HUES64 (cell line): ENCODE measurements around the gene WWOX.

ENCODE experiments used
- H3K27ac ChIP-seq: 2 replicates; pipeline ENCODE4 v1.7.0; 2013; ENCODE audit warnings: low read depth, low read length, inconsistent platforms
- H3K27me3 ChIP-seq: 2 replicates; pipeline ENCODE4 v1.6.1; 2013; ENCODE audit warnings: mild to moderate bottlenecking, low read length; ENCODE audit not compliant: insufficient read depth
- H3K36me3 ChIP-seq: 2 replicates; pipeline ENCODE4 v1.6.1; 2013; ENCODE audit warnings: mild to moderate bottlenecking, low read length; ENCODE audit not compliant: insufficient read depth
- H3K4me1 ChIP-seq: 2 replicates; pipeline ENCODE4 v1.6.1; 2013; ENCODE audit warnings: mild to moderate bottlenecking, low read length, moderate library complexity; ENCODE audit not compliant: insufficient read depth
- H3K4me3 ChIP-seq: 2 replicates; pipeline ENCODE4 v1.5.1; 2013; ENCODE audit warnings: mild to moderate bottlenecking, low read length, moderate library complexity
- H3K9ac ChIP-seq: 2 replicates; pipeline ENCODE4 v1.6.1; 2013; ENCODE audit warnings: mild to moderate bottlenecking, low read depth, low read length
- H3K9me3 ChIP-seq: 2 replicates; pipeline ENCODE4 v1.6.1; 2013; ENCODE audit warnings: low read depth, low read length; ENCODE audit not compliant: insufficient read depth
- WGBS: fragments of 150-250, 120-280 bp; methylation state at CpG from one replicate; pipeline ENCODE4 v1.1.7; 2013; ENCODE audit warnings: missing lambda C conversion rate; 5-methylcytosine and 5-hydroxymethylcytosine counted together

Gene WWOX

GRCh38 chr16:78990309-78990701 lies 890.9 kb downstream of the WWOX start:
- Histone ChIP-seq H3K36me3 (no peaks in the 10 kb centered on the region), H3K9me3 (no peaks in the 10 kb centered on the region), H3K9ac (no peak overlapping the region), H3K27ac (no peak overlapping the region), H3K27me3 (no peaks in the 10 kb centered on the region), H3K4me3 (no peak overlapping the region), H3K4me1 (peaks cover 24% of the 10 kb centered on the region)
- WGBS: 84% methylated on average over 5 of the region's 5 CpGs

DNA sequence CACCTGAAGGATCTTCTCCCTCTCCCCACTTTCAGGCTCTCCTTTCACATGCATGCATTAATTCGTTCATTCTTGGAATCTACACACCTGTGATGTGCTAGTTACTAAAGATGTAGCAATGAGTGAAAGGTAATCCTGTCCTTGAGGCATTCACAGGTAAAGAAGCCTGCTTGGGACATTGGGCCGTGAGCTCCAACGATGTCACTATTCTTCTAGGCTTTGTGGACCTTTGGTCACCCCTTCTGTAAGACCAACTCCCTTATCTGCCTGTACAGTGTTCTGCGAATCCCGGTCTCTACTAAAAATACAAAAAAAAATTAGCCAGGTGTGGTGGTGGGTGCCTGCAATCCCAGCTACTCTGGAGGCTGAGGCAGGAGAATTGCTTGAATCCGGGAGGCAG lies 892.5 kb downstream of the WWOX start:
- no peak overlapping the region for H3K9ac ChIP-seq
- no peaks in the 10 kb centered on the region for H3K27me3 ChIP-seq
- H3K36me3 ChIP-seq: no peaks in the 10 kb centered on the region
- peaks cover 31% of the 10 kb centered on the region for H3K4me1 ChIP-seq
- no peaks in the 10 kb centered on the region for H3K9me3 ChIP-seq
- H3K27ac ChIP-seq: no peak overlapping the region
- 81% methylated on average over 6 of the region's 6 CpGs for WGBS
- no peak overlapping the region for H3K4me3 ChIP-seq

- no peak overlapping the region for H3K9ac ChIP-seq
- WGBS: 85% methylated on average over 12 of the region's 12 CpGs
- H3K9me3 ChIP-seq: no peaks in the 10 kb centered on the region
Observed at GRCh38 chr16:78993346-78993745, 893.9 kb downstream of the WWOX start.

DNA sequence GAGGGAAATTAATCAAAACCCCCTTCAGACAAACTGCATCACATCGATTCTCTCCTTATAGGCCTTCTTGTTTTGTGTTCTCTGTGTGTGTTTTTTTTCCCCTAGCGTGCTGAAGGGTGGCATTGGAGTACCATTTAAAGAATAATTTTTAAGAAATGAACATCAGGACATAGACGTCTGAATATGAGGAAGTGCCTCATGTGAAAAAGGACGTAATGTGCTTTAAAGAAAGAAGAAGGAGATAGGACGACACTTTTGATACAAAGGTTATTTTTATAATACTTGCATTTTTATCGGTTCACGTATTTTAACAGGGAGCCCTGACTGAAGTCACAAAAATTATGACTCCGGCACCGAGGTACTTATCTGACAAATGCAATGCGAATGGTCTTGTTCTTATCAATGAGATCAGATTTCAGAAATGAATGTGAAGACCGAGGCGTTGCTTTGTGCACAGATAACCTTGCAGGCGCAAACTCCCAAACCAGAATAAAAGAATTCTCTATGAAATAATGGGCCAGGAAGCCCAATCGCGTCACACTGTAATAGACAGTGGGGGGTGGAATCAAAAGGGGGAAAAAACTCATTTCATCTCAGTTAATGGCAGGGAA lies 894.8 kb downstream of the WWOX start:
- H3K4me1 ChIP-seq: peaks cover 26% of the 10 kb centered on the region

More at GRCh38 chr16:78993346-78993745, 893.9 kb downstream of the WWOX start:
- no peak overlapping the region for H3K27ac ChIP-seq
- peaks cover 29% of the 10 kb centered on the region for H3K4me1 ChIP-seq
- H3K4me3 ChIP-seq: no peak overlapping the region
- H3K36me3 ChIP-seq: no peaks in the 10 kb centered on the region
- H3K27me3 ChIP-seq: no peaks in the 10 kb centered on the region

DNA sequence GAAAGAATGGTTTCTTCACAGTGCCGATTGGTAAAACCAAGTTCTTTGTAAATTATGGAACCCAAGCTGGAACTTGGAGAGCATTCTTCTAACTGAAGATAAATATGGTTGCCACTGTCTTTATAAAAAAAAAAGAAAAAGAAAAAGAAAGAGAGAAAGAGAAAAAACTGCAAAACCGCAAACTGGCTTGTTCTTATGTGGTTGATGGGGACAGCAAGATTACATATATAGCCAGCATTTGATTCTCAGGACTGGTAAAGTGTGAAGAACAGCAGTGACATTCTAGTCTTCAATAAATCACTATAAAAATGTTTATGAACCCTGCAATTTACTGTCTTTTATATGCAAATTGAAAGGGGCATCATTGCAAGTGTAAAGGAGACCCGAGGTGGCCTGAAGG lies 896.0 kb downstream of the WWOX start:
- H3K4me1 ChIP-seq: peaks cover 22% of the 10 kb centered on the region
- WGBS: 78% methylated on average over 3 of the region's 3 CpGs
- no peaks in the 10 kb centered on the region for H3K9me3 ChIP-seq
- H3K36me3 ChIP-seq: no peaks in the 10 kb centered on the region
- H3K27ac ChIP-seq: no peak overlapping the region
- no peak overlapping the region for H3K4me3 ChIP-seq
- H3K9ac ChIP-seq: no peak overlapping the region
- H3K27me3 ChIP-seq: no peaks in the 10 kb centered on the region

More for the DNA sequence above, 894.8 kb downstream of the WWOX start:
- H3K27ac ChIP-seq: no peak overlapping the region
- H3K9me3 ChIP-seq: no peaks in the 10 kb centered on the region
- no peak overlapping the region for H3K4me3 ChIP-seq
- no peaks in the 10 kb centered on the region for H3K27me3 ChIP-seq
- no peak overlapping the region for H3K9ac ChIP-seq
- 92% methylated on average over 14 of the region's 15 CpGs for WGBS
- H3K36me3 ChIP-seq: no peaks in the 10 kb centered on the region

DNA sequence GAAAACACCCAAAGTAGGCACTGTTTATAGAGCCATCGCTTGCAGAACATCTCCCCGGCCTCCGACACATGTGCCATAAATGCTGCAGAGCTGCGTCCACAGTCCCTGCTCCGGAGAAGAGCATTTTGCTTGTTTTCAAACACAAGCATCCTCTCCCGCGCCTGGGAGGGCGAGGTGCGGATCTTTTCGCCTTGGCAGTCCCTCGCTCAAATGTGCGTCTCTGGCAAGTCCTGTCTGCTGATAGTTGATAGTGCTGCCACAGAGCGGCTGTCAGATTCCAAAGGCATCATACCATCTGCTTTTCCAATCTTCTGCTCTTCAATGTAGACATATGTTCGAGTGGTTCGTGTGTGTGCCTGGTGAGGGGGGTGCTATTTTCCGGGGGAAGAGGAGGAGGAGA lies 897.3 kb downstream of the WWOX start:
- 96% methylated on average over 16 of the region's 16 CpGs for WGBS
- no peaks in the 10 kb centered on the region for H3K9me3 ChIP-seq

GRCh38 chr16:78998879-78999278 lies 899.4 kb downstream of the WWOX start:
- Histone ChIP-seq H3K27me3 (no peaks in the 10 kb centered on the region), H3K9ac (no peak overlapping the region), H3K4me1 (peaks cover 31% of the 10 kb centered on the region), H3K4me3 (no peak overlapping the region), H3K27ac (no peak overlapping the region), H3K36me3 (no peaks in the 10 kb centered on the region), H3K9me3 (no peaks in the 10 kb centered on the region)
- 91% methylated on average over 11 of the region's 11 CpGs for WGBS

More for the DNA sequence above, 897.3 kb downstream of the WWOX start:
- Histone ChIP-seq H3K36me3 (no peaks in the 10 kb centered on the region), H3K9ac (no peak overlapping the region), H3K4me1 (peaks cover 31% of the 10 kb centered on the region), H3K4me3 (no peak overlapping the region), H3K27ac (no peak overlapping the region), H3K27me3 (no peaks in the 10 kb centered on the region)

- no peaks in the 10 kb centered on the region for H3K36me3 ChIP-seq
- H3K9me3 ChIP-seq: no peaks in the 10 kb centered on the region
- WGBS: 45% methylated on average over 8 of the region's 10 CpGs
- H3K27ac ChIP-seq: no peak overlapping the region
- H3K9ac ChIP-seq: no peak overlapping the region
- H3K4me3 ChIP-seq: no peak overlapping the region
- no peaks in the 10 kb centered on the region for H3K27me3 ChIP-seq
- peaks cover 11% of the 10 kb centered on the region for H3K4me1 ChIP-seq
Observed at GRCh38 chr16:79001156-79001967, 901.9 kb downstream of the WWOX start.

- Histone ChIP-seq H3K9me3 (no peaks in the 10 kb centered on the region), H3K4me3 (no peak overlapping the region), H3K27ac (no peak overlapping the region), H3K36me3 (no peaks in the 10 kb centered on the region), H3K4me1 (peaks cover 11% of the 10 kb centered on the region), H3K9ac (no peak overlapping the region), H3K27me3 (no peaks in the 10 kb centered on the region)
- WGBS: 96% methylated on average over 7 of the region's 7 CpGs
Observed at GRCh38 chr16:79003026-79003609, 903.7 kb downstream of the WWOX start.

DNA sequence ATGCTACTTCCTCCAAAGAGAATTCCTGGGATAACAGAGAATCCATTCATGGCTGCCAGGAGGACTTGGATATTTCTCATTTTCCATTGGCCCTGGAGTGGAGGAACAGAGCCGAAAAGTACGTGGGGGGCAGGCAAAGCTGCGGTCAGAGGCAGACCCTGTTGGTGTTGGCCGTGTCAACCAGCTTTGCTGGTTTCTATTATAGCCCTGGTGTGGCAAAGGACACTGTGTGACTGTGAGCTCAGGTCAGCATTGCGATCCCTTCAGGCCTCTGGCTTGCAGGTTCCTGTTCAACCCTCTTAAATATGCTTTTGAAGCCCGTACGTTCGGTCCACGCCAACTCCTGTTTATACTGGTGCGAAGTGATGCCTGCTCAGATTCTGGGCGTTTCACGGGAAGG lies 904.9 kb downstream of the WWOX start:
- H3K27ac ChIP-seq: no peak overlapping the region
- no peaks in the 10 kb centered on the region for H3K36me3 ChIP-seq
- peaks cover 11% of the 10 kb centered on the region for H3K4me1 ChIP-seq
- no peaks in the 10 kb centered on the region for H3K9me3 ChIP-seq
- H3K27me3 ChIP-seq: no peaks in the 10 kb centered on the region
- 96% methylated on average over 12 of the region's 12 CpGs for WGBS
- no peak overlapping the region for H3K4me3 ChIP-seq
- no peak overlapping the region for H3K9ac ChIP-seq

DNA sequence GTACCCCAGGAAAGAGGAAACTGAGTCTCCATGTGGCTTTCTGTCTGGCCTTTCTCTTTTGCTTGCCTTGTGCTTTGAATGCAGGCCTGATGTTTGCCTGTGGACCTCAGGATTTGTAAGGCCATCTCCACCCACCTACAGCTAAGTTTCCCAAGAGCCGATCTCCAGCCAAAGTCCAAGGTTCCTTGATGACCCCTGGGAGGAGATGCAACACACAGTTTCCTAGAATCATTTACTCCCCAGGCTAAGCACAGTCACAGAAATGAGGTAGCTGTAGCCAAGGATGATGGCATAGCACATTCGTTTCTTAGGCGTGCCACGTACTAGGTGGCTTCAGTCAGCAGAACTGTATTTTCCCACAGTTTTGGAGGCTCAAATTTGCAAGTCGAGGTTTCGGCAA lies 905.6 kb downstream of the WWOX start:
- H3K27me3 ChIP-seq: no peaks in the 10 kb centered on the region
- H3K9me3 ChIP-seq: no peaks in the 10 kb centered on the region
- 97% methylated on average over 6 of the region's 6 CpGs for WGBS
- H3K36me3 ChIP-seq: no peaks in the 10 kb centered on the region
- peaks cover 11% of the 10 kb centered on the region for H3K4me1 ChIP-seq
- H3K4me3 ChIP-seq: no peak overlapping the region
- no peak overlapping the region for H3K9ac ChIP-seq
- no peak overlapping the region for H3K27ac ChIP-seq
